HG03457 (cell line): ENCODE results near the gene OSBPL8.
"Not testable (repeated sequence)": the region's sequence is repeated elsewhere in the genome, so short reads cannot be mapped to it uniquely, and the experiment has no call there.

Experiments
- ATAC-seq: cut with Tn5 transposase; IDR thresholded peaks from one replicate; pipeline ENCODE4 v1.9.1; 2021; ENCODE audit warnings: moderate number of reproducible peaks; ENCODE audit not compliant: unreplicated experiment

The OSBPL8 gene

GRCh38 chr12:76422543-76423438 is 136.8 kb downstream of the OSBPL8 start:
- ATAC-seq = no peak

- ATAC-seq = no peak
Measured at GRCh38 chr12:76422154-76422542, 137.4 kb downstream of the OSBPL8 start.

- no peak for ATAC-seq
Measured at GRCh38 chr12:76421046-76421445, 138.5 kb downstream of the OSBPL8 start.

- ATAC-seq = no peak
Measured at GRCh38 chr12:76420222-76420621, 139.3 kb downstream of the OSBPL8 start.

GRCh38 chr12:76417116-76417515 is 142.5 kb downstream of the OSBPL8 start:
- peak; percentile 54 for ATAC-seq

GRCh38 chr12:76413121-76413520 is 146.4 kb downstream of the OSBPL8 start:
- ATAC-seq = no peak

GRCh38 chr12:76410781-76411180 is 148.8 kb downstream of the OSBPL8 start:
- ATAC-seq = no peak

GRCh38 chr12:76410371-76410770 is 149.2 kb downstream of the OSBPL8 start:
- ATAC-seq = no peak

GRCh38 chr12:76409074-76409473 is 150.5 kb downstream of the OSBPL8 start:
- no peak for ATAC-seq

GRCh38 chr12:76407710-76408109 is 151.9 kb downstream of the OSBPL8 start:
- ATAC-seq = no peak

GRCh38 chr12:76402259-76402658 is 157.3 kb downstream of the OSBPL8 start:
- ATAC-seq = no peak

- ATAC-seq = no peak
Measured at GRCh38 chr12:76400136-76400535, 159.4 kb downstream of the OSBPL8 start.

GRCh38 chr12:76399040-76399439 is 160.5 kb downstream of the OSBPL8 start:
- ATAC-seq = no peak

GRCh38 chr12:76398106-76398505 is 161.5 kb downstream of the OSBPL8 start:
- ATAC-seq = no peak

- ATAC-seq = no peak
Measured at GRCh38 chr12:76391461-76391860, 168.1 kb downstream of the OSBPL8 start.

- no peak for ATAC-seq
Measured at GRCh38 chr12:76387614-76388013, 172.0 kb downstream of the OSBPL8 start.

GRCh38 chr12:76384560-76384959 is 175.0 kb downstream of the OSBPL8 start:
- ATAC-seq = no peak

- ATAC-seq = no peak
Measured at GRCh38 chr12:76383988-76384387, 175.6 kb downstream of the OSBPL8 start.

- ATAC-seq = no peak
Measured at GRCh38 chr12:76379261-76379660, 180.3 kb downstream of the OSBPL8 start.

GRCh38 chr12:76376876-76377275 is 182.7 kb downstream of the OSBPL8 start:
- ATAC-seq = not testable (repeated sequence)

- no peak for ATAC-seq
Measured at GRCh38 chr12:76375939-76376338, 183.6 kb downstream of the OSBPL8 start.

GRCh38 chr12:76375470-76375869 is 184.1 kb downstream of the OSBPL8 start:
- no peak for ATAC-seq
